ENCODE results near the gene ZNF512B. TPM values are rescaled to one million over a fixed set of nuclear protein-coding genes. Genes with fewer than 3 reads are reported as not detected.

Gene ZNF512B
- total and polyA plus RNA-seq, 4 donors, result 1.8 to 11.8 (median 9.8) TPM

DNA sequence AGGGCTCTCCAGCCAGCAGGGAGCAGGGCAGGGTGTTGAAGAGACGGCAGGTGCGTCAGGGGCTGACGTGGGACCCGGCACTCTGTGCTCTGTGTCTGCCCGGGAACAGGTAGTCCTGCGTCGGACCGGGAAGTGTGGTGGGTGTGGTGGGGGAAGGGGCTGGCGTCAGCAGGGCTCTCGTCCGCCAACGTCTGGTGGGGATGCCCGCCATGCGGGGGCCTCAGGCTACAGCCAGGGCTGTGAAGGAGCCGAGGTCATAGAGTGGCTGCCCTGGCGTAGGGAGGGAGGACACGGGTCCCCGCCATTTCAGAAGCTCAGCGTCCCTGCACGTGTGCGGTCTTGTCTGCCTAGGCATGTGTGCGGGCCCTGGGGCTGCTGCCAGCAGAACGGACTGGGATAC lies 49.5 kb downstream of the ZNF512B start:
- TF ChIP-seq NR2F2 (IDR thresholded peaks at IDR 0.05) (no peak), HNF4G (IDR thresholded peaks at IDR 0.05) (no peak), HNF4A (conservative IDR thresholded peaks at IDR 0.05) (no peak), JUND (IDR thresholded peaks at IDR 0.05) (no peak), REST (IDR thresholded peaks at IDR 0.05) (no peak), YY1 (IDR thresholded peaks at IDR 0.05) (no peak), EGR1 (IDR thresholded peaks at IDR 0.05; ENCODE audit: low read depth in 2 of 2) (no peak), ATF3 (IDR thresholded peaks at IDR 0.05) (no peak), MAX (IDR thresholded peaks at IDR 0.05) (no peak), GABPA (IDR thresholded peaks at IDR 0.05 in 1 of 2, conservative IDR thresholded peaks at IDR 0.05 in 1 of 2) (no peak), TAF1 (conservative IDR thresholded peaks at IDR 0.05) (no peak), RAD21 (IDR thresholded peaks at IDR 0.05) (no peak), FOXA2 (IDR thresholded peaks at IDR 0.05) (no peak), SP1 (IDR thresholded peaks at IDR 0.05) (no peak), FOXA1 (IDR thresholded peaks at IDR 0.05) (no peak), RXRA (IDR thresholded peaks at IDR 0.05) (no peak)
- TF ChIP-seq, protein P1, sequence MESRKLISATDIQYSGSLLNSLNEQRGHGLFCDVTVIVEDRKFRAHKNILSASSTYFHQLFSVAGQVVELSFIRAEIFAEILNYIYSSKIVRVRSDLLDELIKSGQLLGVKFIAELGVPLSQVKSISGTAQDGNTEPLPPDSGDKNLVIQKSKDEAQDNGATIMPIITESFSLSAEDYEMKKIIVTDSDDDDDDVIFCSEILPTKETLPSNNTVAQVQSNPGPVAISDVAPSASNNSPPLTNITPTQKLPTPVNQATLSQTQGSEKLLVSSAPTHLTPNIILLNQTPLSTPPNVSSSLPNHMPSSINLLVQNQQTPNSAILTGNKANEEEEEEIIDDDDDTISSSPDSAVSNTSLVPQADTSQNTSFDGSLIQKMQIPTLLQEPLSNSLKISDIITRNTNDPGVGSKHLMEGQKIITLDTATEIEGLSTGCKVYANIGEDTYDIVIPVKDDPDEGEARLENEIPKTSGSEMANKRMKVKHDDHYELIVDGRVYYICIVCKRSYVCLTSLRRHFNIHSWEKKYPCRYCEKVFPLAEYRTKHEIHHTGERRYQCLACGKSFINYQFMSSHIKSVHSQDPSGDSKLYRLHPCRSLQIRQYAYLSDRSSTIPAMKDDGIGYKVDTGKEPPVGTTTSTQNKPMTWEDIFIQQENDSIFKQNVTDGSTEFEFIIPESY (IDR thresholded peaks at IDR 0.05), result no peak
- TF ChIP-seq, protein P2, sequence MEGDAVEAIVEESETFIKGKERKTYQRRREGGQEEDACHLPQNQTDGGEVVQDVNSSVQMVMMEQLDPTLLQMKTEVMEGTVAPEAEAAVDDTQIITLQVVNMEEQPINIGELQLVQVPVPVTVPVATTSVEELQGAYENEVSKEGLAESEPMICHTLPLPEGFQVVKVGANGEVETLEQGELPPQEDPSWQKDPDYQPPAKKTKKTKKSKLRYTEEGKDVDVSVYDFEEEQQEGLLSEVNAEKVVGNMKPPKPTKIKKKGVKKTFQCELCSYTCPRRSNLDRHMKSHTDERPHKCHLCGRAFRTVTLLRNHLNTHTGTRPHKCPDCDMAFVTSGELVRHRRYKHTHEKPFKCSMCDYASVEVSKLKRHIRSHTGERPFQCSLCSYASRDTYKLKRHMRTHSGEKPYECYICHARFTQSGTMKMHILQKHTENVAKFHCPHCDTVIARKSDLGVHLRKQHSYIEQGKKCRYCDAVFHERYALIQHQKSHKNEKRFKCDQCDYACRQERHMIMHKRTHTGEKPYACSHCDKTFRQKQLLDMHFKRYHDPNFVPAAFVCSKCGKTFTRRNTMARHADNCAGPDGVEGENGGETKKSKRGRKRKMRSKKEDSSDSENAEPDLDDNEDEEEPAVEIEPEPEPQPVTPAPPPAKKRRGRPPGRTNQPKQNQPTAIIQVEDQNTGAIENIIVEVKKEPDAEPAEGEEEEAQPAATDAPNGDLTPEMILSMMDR (IDR thresholded peaks at IDR 0.05; ENCODE audit: low read depth, low read length, missing input control), result no peak
- H3K27me3 ChIP-seq (ENCODE audit: control insufficient read depth in 4 of 4, insufficient read depth in 4 of 4, low read length in 3 of 4), result no peaks in the 10 kb centered on the region
- no peak overlapping the region for H3K27ac ChIP-seq (ENCODE audit: low read depth in 1 of 2, low read length in 2 of 2)
- H3K4me1 ChIP-seq (ENCODE audit: control insufficient read depth in 4 of 4, insufficient read depth in 4 of 4, low read length in 3 of 4), result no peaks in the 10 kb centered on the region
- H3K4me3 ChIP-seq (ENCODE audit: low read depth in 1 of 3, low read length in 3 of 3), result no peak overlapping the region
- H3K9ac ChIP-seq (ENCODE audit: low read depth in 1 of 2, low read length in 2 of 2), result no peak overlapping the region
- WGBS, result 96% methylated on average over 23 of the region's 23 CpGs
- DNase-seq (ENCODE audit: low spot score), result no peak
- H3K36me3 ChIP-seq (ENCODE audit: control insufficient read depth in 4 of 4, insufficient read depth in 3 of 4, low read depth in 1 of 4, low read length in 3 of 4), result peaks cover 0 to 12% (median 4%) of the 10 kb centered on the region in 4 donors
- H3K9me3 ChIP-seq (ENCODE audit: control insufficient read depth in 4 of 4, low read length in 3 of 4), result no peaks in the 10 kb centered on the region
